ENCODE results near the gene C16orf89. TPM values are rescaled to one million over a fixed set of nuclear protein-coding genes. Genes with fewer than 3 reads are reported as not detected.

Gene C16orf89
- total RNA-seq, 2 experiments from 2014 or later, result not detected

GRCh38 chr16:5008311-5008731 is 57.4 kb downstream of the C16orf89 start:
- no peak overlapping the region for H3K4me3 Mint-ChIP-seq
- H3K36me3 Mint-ChIP-seq, result no peaks in the 10 kb centered on the region
- no peaks in the 10 kb centered on the region for H3K9me3 Mint-ChIP-seq
- no peaks in the 10 kb centered on the region for H3K4me1 Mint-ChIP-seq
- no peak overlapping the region for H3K27ac Mint-ChIP-seq
- H3K27me3 Mint-ChIP-seq, result no peaks in the 10 kb centered on the region
- POLR2A ChIA-PET, result no interaction called here
- DNase-seq, result no peak
- no peak for ATAC-seq (ENCODE audit: low read depth)

DNA sequence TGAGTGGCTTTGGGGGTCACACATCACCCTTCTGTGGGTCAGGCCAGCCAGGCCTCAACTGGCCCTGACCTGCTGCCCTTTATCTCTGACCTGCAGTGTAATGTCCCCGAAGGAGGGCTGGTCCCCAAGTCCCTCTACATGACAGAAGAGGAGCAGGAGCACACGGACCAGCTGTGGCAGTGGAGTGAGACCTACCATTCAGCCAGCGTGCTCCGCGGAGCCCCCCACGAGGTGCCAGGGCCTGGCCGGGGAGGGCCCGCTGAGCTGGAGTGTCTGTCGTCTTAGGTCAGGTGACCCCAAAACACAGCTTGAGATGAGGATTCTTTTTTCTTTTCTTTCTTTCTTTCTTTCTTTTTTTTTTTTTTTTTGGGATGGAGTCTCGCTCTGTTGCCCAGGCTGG is 58.5 kb downstream of the C16orf89 start:
- POLR2A ChIA-PET, result no interaction called here
- H3K4me1 Mint-ChIP-seq, result no peaks in the 10 kb centered on the region

GRCh38 chr16:5006348-5007193 is 59.2 kb downstream of the C16orf89 start:
- H3K27ac Mint-ChIP-seq, result no peak overlapping the region
- no peaks in the 10 kb centered on the region for H3K36me3 Mint-ChIP-seq
- DNase-seq (no peak), ATAC-seq (ENCODE audit: low read depth) (no peak)
- no peak overlapping the region for H3K4me3 Mint-ChIP-seq
- H3K4me1 Mint-ChIP-seq, result no peaks in the 10 kb centered on the region
- POLR2A ChIA-PET, result no interaction called here
- H3K9me3 Mint-ChIP-seq, result no peaks in the 10 kb centered on the region
- H3K27me3 Mint-ChIP-seq, result no peaks in the 10 kb centered on the region

More for the DNA sequence above, 58.5 kb downstream of the C16orf89 start:
- Mint-ChIP-seq H3K4me3 (no peak overlapping the region), H3K36me3 (no peaks in the 10 kb centered on the region), H3K27me3 (no peaks in the 10 kb centered on the region), H3K9me3 (no peaks in the 10 kb centered on the region), H3K27ac (no peak overlapping the region)
- no peak for DNase-seq
- no peak for ATAC-seq (ENCODE audit: low read depth)

GRCh38 chr16:5005916-5006315 is 59.8 kb downstream of the C16orf89 start:
- Mint-ChIP-seq H3K4me1 (no peaks in the 10 kb centered on the region), H3K27me3 (no peaks in the 10 kb centered on the region), H3K4me3 (no peak overlapping the region), H3K9me3 (no peaks in the 10 kb centered on the region), H3K27ac (no peak overlapping the region), H3K36me3 (no peaks in the 10 kb centered on the region)
- ATAC-seq (ENCODE audit: low read depth) (no peak), DNase-seq (no peak)
- POLR2A ChIA-PET, result interaction anchor here (0.6 kb wide), 1 partner anchor 74 kb away, joined by 5 read pairs; no protein-coding TSS in a partner anchor

DNA sequence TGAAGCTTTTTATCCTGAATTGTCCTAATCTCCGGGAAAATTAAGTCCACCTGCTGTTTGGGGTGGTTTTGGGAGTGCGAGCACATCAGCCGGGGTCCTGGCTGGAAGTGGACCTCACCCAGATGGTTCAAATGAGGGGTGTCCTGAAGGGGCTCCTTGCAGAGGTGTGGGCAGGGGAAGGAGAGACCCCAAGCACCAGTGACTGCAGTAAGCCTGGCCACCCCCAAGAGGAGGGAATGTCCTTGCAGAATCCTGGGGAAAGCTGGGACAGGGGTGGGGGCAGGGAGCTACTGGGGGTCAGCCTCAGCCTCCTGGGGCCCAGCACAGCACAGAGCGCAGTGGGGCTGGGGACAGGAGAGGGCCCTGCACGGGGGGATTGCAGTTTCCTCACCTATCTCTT is 61.4 kb downstream of the C16orf89 start:
- no peak for DNase-seq
- H3K27ac Mint-ChIP-seq, result no peak overlapping the region
- no peaks in the 10 kb centered on the region for H3K27me3 Mint-ChIP-seq
- H3K4me1 Mint-ChIP-seq, result no peaks in the 10 kb centered on the region
- H3K4me3 Mint-ChIP-seq, result no peak overlapping the region
- no peaks in the 10 kb centered on the region for H3K36me3 Mint-ChIP-seq
- POLR2A ChIA-PET, result no interaction called here
- no peaks in the 10 kb centered on the region for H3K9me3 Mint-ChIP-seq
- ATAC-seq (ENCODE audit: low read depth), result no peak

DNA sequence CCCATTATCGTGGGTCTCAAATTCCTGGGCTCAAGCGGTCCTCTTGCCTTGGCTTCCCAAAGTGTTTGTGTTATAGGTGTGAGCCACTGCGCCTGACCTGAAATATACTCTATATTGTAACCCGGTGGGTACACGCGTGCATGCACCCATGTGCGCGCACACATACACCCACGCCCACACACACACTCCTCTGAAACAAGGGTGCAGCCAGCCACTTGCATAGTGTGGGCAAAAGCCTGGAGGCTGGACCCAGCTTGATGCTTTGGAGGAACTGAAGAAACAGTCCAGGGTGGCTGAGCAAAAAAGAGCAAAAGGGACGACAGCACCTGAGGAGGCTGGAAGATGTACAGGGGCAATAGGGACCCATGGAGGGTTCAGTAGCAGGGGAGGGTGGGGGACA is 61.9 kb downstream of the C16orf89 start:
- POLR2A ChIA-PET, result no interaction called here
- H3K27me3 Mint-ChIP-seq, result no peaks in the 10 kb centered on the region
- no peak overlapping the region for H3K4me3 Mint-ChIP-seq
- DNase-seq, result no peak
- no peak overlapping the region for H3K27ac Mint-ChIP-seq
- H3K4me1 Mint-ChIP-seq, result no peaks in the 10 kb centered on the region
- no peak for ATAC-seq (ENCODE audit: low read depth)
- H3K36me3 Mint-ChIP-seq, result no peaks in the 10 kb centered on the region
- H3K9me3 Mint-ChIP-seq, result no peaks in the 10 kb centered on the region

- POLR2A ChIA-PET, result no interaction called here
- no peaks in the 10 kb centered on the region for H3K27me3 Mint-ChIP-seq
- ATAC-seq (ENCODE audit: low read depth) (no peak), DNase-seq (no peak)
- no peaks in the 10 kb centered on the region for H3K36me3 Mint-ChIP-seq
- no peak overlapping the region for H3K27ac Mint-ChIP-seq
- H3K9me3 Mint-ChIP-seq, result no peaks in the 10 kb centered on the region
- no peak overlapping the region for H3K4me3 Mint-ChIP-seq
- no peaks in the 10 kb centered on the region for H3K4me1 Mint-ChIP-seq
Observed at GRCh38 chr16:5003211-5003610, 62.5 kb downstream of the C16orf89 start.

GRCh38 chr16:5002699-5003143 is 63.0 kb downstream of the C16orf89 start:
- Mint-ChIP-seq H3K27me3 (no peaks in the 10 kb centered on the region), H3K4me1 (no peaks in the 10 kb centered on the region), H3K36me3 (no peaks in the 10 kb centered on the region), H3K4me3 (no peak overlapping the region), H3K27ac (no peak overlapping the region), H3K9me3 (no peaks in the 10 kb centered on the region)
- DNase-seq (no peak), ATAC-seq (ENCODE audit: low read depth) (no peak)
- POLR2A ChIA-PET, result no interaction called here

DNA sequence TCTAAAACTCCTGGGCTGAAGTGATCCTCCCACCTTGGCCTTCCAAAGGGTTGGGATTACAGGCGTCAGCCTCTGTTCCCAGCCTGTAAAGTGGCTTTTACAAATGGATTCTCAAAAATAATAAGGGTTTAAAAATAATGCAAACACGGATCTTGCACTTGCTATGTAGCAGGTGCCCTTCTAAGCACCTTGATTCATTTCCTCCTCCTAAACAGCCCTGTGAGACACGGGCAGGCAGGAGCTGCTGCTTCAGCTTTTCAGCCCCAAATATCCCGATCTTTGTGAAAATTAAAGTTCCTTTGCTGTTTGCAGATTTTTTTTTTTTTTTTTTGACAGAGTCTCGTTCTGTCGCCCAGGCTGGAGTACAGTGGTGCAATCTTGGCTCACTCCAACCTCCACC is 63.8 kb downstream of the C16orf89 start:
- POLR2A ChIA-PET, result no interaction called here
- Mint-ChIP-seq H3K27me3 (no peaks in the 10 kb centered on the region), H3K9me3 (no peaks in the 10 kb centered on the region), H3K27ac (no peak overlapping the region), H3K4me1 (no peaks in the 10 kb centered on the region), H3K36me3 (no peaks in the 10 kb centered on the region), H3K4me3 (no peak overlapping the region)
- DNase-seq (no peak), ATAC-seq (ENCODE audit: low read depth) (no peak)

DNA sequence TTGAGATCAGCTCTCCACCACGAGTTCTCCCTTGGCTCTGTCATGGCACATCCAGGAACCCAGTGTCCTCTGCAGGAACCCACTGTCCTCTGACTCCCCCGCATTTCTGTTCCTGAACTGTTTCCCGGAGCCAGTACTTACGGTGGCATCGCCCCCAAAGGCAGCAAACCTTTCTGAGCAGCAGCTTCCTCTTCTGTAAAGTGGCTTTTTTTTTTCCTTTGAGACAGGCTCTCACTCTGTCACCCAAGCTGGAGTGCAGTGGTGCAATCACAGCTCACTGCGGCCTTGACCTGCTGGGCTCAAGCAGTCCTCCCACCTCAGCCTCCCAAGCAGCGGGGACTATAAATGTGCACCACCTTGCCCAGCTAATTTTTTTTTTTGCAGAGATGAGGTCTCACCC is 64.2 kb downstream of the C16orf89 start:
- no peaks in the 10 kb centered on the region for H3K36me3 Mint-ChIP-seq
- ATAC-seq (ENCODE audit: low read depth) (no peak), DNase-seq (no peak)
- H3K4me3 Mint-ChIP-seq, result no peak overlapping the region
- H3K27me3 Mint-ChIP-seq, result no peaks in the 10 kb centered on the region
- H3K27ac Mint-ChIP-seq, result no peak overlapping the region
- H3K9me3 Mint-ChIP-seq, result no peaks in the 10 kb centered on the region
- H3K4me1 Mint-ChIP-seq, result no peaks in the 10 kb centered on the region
- POLR2A ChIA-PET, result no interaction called here

DNA sequence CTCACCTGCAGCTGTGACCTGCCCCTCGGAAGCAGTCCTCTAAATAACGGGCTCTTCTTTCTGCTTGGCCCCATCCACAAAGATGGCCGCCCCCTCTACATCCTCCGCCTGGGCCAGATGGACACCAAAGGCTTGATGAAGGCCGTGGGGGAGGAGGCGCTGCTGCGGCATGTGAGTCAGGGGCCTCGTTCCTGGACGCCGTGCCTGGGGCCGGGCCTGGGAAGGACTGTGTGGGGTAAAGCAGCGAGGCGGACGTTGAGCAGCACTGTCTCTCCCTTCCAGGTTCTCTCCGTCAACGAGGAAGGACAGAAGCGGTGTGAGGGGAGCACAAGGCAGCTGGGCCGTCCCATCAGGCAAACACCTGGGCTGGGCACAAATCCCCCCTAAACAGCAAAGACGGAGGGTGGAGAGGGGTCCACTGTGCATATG is 65.2 kb downstream of the C16orf89 start:
- Mint-ChIP-seq H3K9me3 (no peaks in the 10 kb centered on the region), H3K4me3 (no peak overlapping the region), H3K27me3 (no peaks in the 10 kb centered on the region), H3K27ac (no peak overlapping the region), H3K36me3 (no peaks in the 10 kb centered on the region), H3K4me1 (no peaks in the 10 kb centered on the region)
- DNase-seq (no peak), ATAC-seq (ENCODE audit: low read depth) (no peak)
- POLR2A ChIA-PET, result no interaction called here

DNA sequence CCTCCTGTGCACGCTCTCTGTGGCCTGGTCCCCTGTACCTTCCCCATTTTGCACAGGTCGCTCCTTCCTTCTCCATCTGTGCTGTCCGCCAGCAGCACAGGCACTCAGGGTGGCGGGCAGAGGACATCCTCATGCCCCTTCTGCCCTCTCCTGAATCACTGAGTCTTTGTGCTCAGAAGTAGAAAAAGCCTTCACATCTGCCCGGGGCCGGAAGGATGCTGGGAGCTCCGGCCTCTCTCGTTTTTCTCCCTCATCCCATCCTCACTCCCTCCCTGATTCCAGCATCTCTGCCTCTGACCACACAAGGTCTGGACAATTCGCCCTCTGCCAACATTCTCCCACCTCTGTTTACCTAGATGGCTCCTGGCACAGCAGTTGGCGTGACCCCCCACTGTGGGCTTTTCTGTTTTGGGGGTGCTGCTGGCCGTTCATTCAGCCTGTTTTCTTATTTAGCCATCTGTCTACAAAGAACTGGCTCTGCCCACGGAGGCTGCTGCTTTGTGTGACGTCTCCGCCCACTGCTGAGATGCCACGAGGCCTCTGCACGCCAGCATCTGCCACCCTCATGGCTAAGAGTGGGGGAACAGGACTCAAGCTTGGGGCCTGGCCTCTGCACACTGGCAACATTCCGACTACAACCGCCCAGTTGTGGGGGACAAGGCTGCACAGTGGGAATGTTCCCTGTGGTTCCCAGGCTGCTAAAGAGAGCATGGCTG is 70.9 kb downstream of the C16orf89 start:
- H3K4me1 Mint-ChIP-seq, result no peaks in the 10 kb centered on the region
- no peak overlapping the region for H3K27ac Mint-ChIP-seq
- POLR2A ChIA-PET, result no interaction called here
- no peaks in the 10 kb centered on the region for H3K36me3 Mint-ChIP-seq
- ATAC-seq (ENCODE audit: low read depth) (no peak), DNase-seq (no peak)
- H3K27me3 Mint-ChIP-seq, result no peaks in the 10 kb centered on the region
- no peak overlapping the region for H3K4me3 Mint-ChIP-seq
- H3K9me3 Mint-ChIP-seq, result no peaks in the 10 kb centered on the region

All from activated naive CD8-positive, alpha-beta T cell treated with anti-CD3 and anti-CD28 coated beads, Interleukin-2, amount 10 ng/mL, durations not matched to agents 7 days and 5 days (primary cell).